Raji (cell line): ENCODE measurements around the gene STX12.

Source experiments
- POLR2A ChIP-seq: IDR thresholded peaks from 2 replicates; pipeline ENCODE4 v1.6.1; 2011; ENCODE audit warnings: low read depth, low read length, control low read depth; ENCODE audit not compliant: insufficient read depth

Gene STX12

DNA sequence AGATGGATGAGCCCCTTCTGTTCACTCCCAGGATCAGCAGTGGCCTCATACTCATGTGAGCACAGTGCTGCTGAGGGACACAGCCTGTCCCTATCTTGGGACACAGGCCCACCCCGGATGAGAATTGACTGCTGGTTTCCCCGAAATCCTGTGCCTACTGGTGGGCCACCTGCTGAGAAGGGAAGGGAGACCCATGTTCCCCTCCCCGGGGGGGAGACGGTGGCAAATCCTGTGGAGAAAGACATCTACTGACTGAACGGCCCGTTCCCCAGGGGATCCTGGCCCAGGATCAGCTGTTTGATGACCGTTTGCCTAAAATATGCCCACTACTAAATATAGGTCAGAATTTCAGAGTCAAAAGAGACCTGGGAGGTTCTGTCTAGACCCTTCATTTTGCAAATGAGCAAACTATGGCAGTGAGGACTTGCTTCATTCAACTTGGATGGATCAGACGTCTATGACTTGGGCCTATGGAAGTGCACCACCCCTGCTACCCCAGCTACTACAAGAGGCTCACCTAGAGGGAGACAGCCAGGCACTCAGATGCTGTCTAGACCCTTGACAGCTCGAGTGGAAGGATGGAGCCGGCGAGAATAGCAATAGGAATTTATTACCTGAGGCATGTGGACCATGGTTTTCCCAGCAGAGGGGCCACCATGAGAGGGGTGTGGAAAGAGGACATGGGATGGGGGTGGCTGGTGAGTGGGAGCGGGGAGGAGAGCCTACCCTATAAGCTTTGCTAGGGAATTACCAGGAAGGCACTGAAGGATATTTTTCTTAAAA is 83.7 kb downstream of the STX12 start:
- no peak for TF ChIP-seq POLR2A

DNA sequence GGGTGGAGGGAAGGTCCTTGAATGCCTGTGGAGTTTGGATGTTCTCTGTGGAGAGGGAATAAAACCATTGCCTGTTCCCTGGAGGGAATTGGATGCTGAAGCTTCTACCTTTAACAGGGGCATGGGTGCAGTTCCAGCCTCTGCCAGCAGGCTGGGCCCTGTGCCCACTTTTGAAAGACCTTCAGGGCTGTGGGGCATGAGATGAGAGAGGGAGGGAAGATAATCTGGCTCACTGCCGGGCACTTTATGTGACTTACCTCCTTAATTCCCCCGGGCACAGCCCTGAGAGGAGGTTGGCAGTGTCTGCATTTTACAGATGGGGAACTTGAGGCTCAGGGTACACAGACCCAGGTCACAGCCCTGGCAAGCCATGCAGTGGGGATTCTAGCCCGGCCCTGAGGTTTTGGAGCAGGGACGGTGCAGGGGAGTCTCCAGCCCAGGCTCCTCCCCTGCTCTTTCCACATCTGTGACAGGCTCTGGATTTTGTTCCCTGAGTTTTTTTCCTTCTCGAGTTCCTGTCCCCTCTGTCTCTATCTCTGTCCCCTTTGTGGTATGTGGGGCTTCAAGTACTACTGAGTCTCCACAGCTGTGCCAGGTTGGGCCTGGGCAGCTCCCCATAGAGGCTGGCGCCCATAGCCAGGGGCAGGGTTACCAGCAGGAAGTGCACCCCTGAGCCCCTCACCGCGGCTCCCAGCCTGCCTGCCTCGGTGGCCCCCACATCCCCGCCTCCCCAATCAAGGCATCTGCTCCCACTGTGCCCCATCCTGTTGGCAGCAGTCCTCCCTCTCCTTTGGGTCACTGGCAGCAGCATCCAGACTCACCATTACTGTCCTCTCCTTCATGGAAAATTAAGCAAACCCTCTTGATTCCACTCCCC is 85.3 kb downstream of the STX12 start:
- TF ChIP-seq POLR2A: no peak

DNA sequence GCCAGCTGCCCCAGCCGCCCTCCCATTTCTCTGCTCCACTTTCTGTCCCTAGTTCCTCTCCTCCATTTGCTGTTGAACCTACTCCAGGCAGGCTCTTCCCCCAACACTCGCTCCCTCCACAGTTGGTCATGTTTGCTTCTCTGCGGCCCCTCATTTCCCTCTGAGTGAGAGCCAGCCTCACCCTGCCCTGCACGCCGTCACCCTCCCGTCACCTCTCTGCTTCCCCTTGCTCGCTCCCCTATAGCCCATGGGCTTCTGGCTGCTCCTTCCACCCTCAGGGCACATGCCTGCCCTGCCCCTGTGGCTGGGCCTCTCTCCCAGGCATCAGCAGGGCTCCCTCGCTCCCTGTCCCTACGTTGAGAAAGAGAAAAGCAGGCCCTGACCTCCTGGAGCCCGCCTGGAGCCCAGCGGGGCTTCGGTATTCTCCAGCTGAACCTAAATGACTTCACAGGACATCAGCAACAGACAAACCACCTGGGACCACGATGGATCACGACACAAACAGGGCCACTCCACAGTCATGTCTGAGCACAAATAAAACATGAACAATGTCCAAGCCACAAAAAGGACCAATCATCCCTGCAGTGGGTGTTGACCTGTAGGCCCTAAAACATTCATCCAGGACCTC is 86.0 kb downstream of the STX12 start:
- TF ChIP-seq POLR2A: no peak

DNA sequence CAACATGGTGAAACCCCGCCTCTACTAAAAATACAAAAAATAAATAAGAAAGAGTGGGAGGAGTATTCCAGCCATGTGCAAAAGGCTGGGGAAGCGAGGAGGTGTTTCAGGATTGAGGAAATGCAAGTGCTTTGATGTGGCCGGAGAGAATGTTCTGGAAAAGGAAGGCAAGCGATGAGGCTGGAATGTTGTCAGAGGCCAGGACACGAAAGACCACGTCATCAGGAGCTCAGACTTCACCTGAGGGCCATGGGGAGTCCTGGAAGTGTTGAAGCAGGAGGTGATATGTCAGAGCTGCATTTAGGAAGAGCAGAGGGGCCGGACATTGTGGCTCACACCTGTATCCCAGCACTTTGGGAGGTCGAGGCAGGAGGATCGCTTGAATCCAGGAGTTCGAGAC is 88.4 kb downstream of the STX12 start:
- no peak for TF ChIP-seq POLR2A

DNA sequence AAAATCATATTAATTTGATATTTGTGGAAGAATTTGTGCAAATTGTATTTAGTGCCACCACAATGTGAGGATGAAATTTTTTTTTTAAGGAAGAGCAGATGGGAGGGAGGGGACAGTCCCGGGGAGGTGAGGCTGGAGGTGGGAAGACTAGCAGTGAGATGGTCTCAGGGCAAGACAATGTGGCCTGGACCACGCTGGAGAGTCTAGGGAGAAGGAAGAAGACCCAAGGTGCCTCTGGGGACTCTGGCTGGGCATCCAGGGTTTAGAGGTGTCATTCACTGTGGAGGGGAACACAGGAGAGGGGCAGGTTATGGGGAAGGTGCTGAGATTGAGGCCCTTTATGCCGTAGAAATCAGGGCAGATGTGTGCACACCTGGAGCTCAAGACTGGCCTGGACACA is 89.0 kb downstream of the STX12 start:
- no peak for TF ChIP-seq POLR2A

DNA sequence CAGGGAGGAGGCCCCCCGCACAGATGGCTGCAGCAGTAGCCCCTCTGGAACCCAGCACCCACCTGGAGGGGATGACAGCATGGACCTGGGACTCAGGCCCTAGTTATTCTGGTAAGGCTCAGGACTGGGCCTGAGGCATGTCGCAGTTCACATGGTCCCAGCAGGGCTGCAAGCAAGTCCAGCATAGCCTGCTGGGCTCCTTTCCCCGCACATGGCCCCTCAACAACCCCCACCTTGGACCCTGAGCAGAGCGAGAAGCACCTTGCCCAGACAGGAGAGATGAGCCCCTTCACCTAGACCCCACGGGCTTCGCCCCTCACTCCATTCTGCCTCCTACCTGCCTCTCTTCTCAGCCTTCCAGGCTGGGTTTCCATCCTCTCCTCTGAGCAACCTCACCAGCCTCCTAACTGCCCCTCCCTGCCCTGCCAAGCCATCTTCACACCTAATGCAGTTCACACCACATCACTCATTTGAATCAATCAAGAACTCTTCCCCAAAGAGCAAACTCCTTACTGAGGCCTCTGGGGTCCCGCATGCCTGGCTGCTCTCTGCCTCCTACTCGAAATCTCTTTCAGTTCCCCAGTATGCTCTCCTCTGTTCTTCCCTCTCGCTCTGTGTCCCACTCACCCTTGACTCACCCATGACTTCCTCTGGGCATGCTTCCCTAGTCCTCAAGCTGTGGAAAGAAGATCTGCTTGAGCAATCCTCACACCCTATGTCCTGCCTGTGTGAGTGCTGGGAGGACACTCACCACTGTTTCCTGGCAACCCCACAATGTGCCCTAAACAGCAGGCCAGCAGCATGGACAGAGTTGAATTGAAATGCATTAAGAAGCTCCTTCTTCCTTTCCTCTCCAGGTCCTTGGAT is 89.9 kb downstream of the STX12 start:
- TF ChIP-seq POLR2A: no peak

DNA sequence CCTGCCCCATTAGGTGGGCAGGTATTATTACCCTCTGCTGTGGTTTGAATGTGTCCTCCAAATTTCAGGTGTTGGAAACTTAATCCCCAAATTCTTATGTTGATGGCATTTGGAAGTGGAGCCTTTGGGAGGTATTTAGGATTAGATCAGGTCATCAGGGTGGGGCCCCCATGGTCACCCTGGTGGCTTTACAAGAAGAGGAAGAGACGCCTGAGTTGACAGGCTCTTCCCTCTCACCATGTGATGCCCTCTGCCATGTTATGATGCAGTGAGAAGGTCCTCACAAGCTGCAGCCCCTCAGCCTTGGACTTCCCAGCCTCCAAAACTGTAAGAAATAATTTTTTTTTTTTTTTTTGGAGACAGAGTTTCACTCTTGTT is 90.5 kb downstream of the STX12 start:
- no peak for TF ChIP-seq POLR2A

DNA sequence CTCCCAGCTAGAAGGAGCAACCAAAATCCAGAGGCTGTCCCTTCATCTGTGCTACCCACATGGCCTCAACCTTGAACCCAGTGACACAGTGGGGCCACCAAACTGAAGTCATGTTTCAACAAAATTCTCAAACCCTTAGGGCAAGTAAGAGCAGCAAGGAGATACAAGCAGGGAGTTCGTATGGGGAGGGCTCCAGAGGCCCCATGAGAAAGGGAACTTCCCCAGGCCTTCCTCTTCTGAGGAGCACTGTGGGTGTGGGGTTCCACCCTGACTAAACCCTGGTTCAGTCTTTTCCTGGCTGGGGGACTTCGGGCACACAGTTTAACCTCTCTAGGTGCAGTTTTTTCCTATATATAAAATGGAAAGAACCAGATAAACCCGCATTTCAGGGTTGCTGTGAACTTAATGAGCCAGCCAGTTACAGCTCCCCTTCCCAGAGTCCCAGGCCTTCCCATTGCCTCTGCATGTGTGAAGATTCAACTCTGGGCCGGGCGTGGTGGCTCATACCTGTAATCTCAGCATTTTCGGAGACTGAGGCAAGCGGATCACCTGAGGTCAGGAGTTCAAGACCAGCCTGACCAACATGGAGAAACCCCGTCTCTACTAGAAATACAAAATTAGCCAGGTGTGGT is 91.4 kb downstream of the STX12 start:
- TF ChIP-seq POLR2A: 0 out of 2 replicates have a peak, but pooled peaks have one; percentile 16

DNA sequence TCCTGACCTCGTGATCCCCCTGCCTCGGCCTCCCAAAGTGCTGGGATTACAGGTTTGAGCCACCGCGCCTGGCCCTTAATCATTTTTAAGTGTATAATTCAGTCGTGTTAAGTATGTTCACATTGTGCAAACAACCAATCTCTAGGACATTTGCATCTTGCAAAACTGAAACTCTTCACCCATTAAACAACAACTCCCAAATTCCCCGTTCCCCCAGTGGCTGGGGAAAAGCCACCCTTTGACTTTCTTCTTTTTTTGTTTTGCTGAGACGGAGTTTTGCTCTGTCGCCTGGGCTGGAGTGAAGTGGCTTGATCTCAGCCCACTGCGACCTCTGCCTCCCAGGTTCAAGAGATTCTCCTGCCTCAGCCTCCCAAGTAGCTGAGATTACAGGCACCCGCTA is 92.8 kb downstream of the STX12 start:
- no peak for TF ChIP-seq POLR2A

DNA sequence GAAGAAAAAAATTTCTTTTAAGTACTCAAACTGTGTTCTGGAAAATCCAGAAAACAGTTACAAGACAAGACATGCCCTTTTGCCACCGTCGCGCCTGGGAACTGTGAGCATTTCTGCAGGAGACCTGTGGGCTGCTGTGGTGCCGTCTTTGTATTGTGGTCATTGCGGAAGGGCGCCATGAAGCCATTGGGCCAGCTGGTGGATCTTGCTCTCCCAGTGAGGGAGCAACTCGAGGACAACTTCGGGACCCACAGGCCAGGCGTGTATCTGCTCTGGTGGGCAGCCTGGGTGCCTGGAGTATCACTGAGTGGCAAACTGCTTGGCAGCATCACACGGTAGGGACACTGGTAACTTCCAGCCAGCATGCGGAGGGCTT is 95.5 kb downstream of the STX12 start:
- TF ChIP-seq POLR2A: no peak

DNA sequence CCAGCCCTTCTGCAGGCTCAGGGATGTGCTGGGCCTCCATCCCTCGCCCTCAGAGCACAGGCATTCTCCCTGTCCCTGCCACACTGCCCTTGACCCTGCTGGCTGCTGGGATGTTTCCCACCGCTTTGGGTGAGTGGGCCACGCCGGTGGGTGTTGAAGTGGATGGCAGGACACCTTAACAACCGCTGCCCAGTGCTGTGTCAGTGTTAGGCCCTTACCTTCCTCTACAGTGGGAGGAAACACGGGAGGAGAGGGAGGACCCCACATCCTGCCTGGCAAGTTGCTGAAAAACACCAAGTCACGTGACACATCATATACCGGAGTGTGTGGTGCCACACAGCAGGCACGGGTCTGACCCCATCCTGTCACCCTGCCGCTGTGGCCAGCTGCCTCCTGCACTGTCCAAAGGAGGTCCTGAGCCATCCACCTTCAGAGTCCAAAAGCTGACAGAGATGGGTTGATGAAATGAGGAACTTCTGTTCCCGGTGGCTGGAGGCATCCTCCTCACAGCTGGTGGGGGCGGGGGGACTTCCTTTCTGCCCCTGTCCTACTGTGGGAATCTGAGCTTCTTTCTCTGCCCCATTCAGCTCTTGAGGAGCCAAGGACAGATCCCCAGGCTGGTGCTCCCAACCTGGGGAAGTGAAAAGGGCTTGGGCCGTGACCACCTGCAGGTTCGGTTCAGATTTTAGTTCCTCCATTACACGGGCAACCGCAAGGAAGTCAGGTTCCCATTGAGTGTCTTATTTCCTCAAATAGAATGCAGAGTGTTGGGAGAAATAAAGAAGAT is 96.1 kb downstream of the STX12 start:
- TF ChIP-seq POLR2A: peak; percentile 71

DNA sequence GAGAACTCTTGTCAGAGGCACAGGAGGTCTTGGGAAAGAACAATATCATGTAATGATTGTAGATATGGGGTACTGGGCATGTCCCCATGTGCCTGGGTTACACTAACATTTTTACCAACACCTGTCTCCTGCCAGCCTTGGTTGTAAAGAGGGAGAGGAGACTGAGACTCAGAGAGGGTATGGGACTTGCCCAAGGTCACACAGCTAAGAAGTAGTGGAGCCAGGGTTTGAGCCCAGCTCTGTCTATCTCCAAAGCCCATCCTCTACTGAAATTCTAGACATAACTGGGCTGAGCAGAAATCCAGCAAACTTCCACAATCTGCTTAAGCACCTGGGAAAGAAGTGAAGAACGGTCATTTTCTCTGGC is 96.7 kb downstream of the STX12 start:
- TF ChIP-seq POLR2A: no peak

DNA sequence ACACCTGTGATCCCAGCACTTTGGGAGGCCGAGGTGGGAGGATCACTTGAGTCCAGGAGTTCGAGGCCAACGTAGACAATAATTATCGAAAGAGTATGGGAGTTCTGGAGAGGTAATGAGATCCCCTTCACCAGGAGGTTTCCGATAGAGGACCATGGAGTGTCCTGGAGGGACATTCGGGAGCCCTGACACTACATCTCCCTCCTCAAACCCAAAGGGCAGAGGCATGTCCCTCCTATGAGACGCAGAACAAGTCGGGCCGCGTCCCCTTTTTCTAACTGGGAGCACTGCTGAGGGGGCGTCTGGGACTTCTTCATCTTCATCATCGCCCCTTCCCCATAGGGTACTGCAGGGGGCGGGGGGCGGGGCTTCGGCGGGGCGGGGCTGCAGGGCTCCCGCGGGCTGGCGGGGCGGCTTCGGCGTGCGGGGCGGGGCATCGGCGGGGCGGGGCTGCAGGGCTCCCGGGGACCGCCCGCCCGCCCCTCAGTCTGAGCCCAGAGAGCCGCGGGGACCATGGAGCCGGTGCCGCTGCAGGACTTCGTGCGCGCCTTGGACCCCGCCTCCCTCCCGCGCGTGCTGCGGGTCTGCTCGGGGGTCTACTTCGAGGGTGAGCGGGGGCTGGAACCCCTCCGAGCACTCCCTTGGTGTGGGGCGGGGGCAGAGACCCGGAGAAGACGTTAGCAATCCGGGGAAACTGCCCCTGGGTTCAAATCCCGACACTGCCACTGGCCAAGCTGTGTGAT is 99.2 kb downstream of the STX12 start, which contains the start of gene THEMIS2:
THEMIS2 (plus strand) TSS at position 486 of the 743 bp plus-strand sequence; CDS start at position 514, 28 bp downstream.
- peak; percentile 76 for TF ChIP-seq POLR2A

DNA sequence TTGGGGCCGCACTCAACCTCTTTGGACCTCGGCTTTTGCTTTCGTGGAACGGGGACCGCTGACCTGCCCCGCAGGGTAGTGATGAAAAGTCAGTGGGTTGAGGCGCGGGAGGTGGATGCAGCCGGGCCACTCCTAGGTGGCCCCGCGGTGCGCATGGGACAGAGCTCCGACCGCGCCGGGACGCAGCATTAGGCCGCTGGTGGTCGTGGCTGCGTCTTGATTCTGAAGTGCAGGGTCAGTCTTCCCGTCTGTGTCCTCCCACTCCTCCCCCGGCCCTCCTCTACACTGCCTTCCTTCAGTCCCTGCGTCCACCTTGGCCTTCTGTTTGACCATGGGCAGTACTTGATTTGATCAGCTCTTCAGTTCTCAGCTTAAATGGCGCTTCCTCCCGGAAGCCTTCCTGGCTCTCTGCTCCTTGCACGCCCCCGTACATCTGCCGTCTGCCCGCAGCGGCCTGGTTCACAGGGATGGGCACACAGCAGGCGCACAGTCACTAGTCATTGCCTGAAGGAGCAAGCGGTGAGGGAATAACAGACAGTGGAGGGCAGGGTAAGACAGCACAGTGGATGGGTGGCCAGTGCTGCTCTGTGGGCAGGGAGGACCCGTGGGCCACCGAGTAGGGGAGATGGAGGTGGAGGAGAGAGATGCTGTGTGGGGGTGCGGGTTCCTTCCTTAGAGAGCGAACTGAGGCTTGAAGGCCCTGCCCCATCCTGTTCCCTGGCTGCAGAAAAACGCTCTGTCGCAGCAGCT is 100.0 kb downstream of the STX12 start:
- TF ChIP-seq POLR2A: no peak
